CD4-positive, CD25-positive, alpha-beta regulatory T cell (primary cell): Measurements from ENCODE around the gene NBPF9. TPM values are rescaled to one million over a fixed set of nuclear protein-coding genes. Genes with fewer than 3 reads are reported as not detected.
"Not testable (repeated sequence)": the region's sequence is repeated elsewhere in the genome, so short reads cannot be mapped to it uniquely, and the experiment has no call there.

Experiments
- ATAC-seq, 2 donors: fragments of 150-1000 bp; cut with Tn5 transposase; one replicate each; pipeline ENCODE4 v1.10.0; 2021; ENCODE audit warnings: low read depth in 2 of 2, moderate number of reproducible peaks in 2 of 2, moderate library complexity in 1 of 2
- DNase-seq, 3 donors: peaks; one replicate each; pipeline versions ENCODE4 v3.0.0 to v3.0.0-alpha.2; 2012 to 2022; ENCODE audit warnings: mixed read lengths in 1 of 3
- H3K27ac ChIP-seq: one replicate; pipeline ENCODE4 v1.7.0; 2013; ENCODE audit warnings: mild to moderate bottlenecking, low read length; ENCODE audit not compliant: insufficient read depth, poor library complexity, severe bottlenecking
- H3K27me3 ChIP-seq: one replicate; pipeline ENCODE4 v1.7.0; 2013; ENCODE audit warnings: low read length; ENCODE audit not compliant: control insufficient read depth, insufficient read depth
- H3K36me3 ChIP-seq: one replicate; pipeline ENCODE4 v1.7.0; 2013; ENCODE audit warnings: mild to moderate bottlenecking, low read length, moderate library complexity; ENCODE audit not compliant: control insufficient read depth, insufficient read depth
- H3K4me1 ChIP-seq: 2 replicates; pipeline ENCODE4 v1.7.0; 2013; ENCODE audit warnings: mild to moderate bottlenecking, low read length; ENCODE audit not compliant: insufficient read depth, control insufficient read depth, poor library complexity, severe bottlenecking
- H3K4me3 ChIP-seq: one replicate; pipeline ENCODE4 v1.7.0; 2013; ENCODE audit warnings: low read depth, mild to moderate bottlenecking, low read length, moderate library complexity
- H3K9me3 ChIP-seq, 2 experiments: 1 replicate in 1 of 2; 2 replicates in 1 of 2; pipeline ENCODE4 v1.7.0; 2013; ENCODE audit warnings: low read length in 2 of 2, mild to moderate bottlenecking in 1 of 2, moderate library complexity in 1 of 2; ENCODE audit not compliant: control insufficient read depth in 2 of 2
- H3K27ac Mint-ChIP-seq, 3 donors: one replicate each; pipeline ENCODE4 v1.8.0; 2020 to 2022; ENCODE audit warnings: mild to moderate bottlenecking in 3 of 3, mixed read lengths in 3 of 3, moderate library complexity in 2 of 3
- H3K27me3 Mint-ChIP-seq: one replicate; pipeline ENCODE4 v1.8.0; 2022; ENCODE audit warnings: mild to moderate bottlenecking, mixed read lengths
- H3K36me3 Mint-ChIP-seq: one replicate; pipeline ENCODE4 v1.8.0; 2020; ENCODE audit warnings: mixed read lengths
- H3K4me1 Mint-ChIP-seq, 4 donors: one replicate each; pipeline ENCODE4 v1.8.0; 2020 to 2022; ENCODE audit warnings: mixed read lengths in 4 of 4, mild to moderate bottlenecking in 1 of 4
- H3K4me3 Mint-ChIP-seq, 4 donors: one replicate each; pipeline ENCODE4 v1.8.0; 2020 to 2022; ENCODE audit warnings: mild to moderate bottlenecking in 4 of 4, mixed read lengths in 4 of 4, moderate library complexity in 3 of 4
- H3K9me3 Mint-ChIP-seq, 7 donors: one replicate each; pipeline ENCODE4 v1.8.0; 2020 to 2022; ENCODE audit warnings: mixed read lengths in 7 of 7, mild to moderate bottlenecking in 3 of 7, moderate library complexity in 2 of 7
- polyA plus RNA-seq, 4 donors: library from polyadenylated mRNA; unstranded; fragments of 300-500 nt; fragmentation: Illumina TruSeq; gene quantifications; one replicate each; pipeline ENCODE4 v1.2.3, GENCODE V29; 2021
- total RNA-seq: library from RNA; stranded (reverse); gene quantifications from one replicate; pipeline ENCODE4 v1.2.3, GENCODE V29; 2022

The NBPF9 gene
- total and polyA plus RNA-seq, 5 donors from 2014 or later = 2.7 to 51.0 (median 4.9) TPM

DNA sequence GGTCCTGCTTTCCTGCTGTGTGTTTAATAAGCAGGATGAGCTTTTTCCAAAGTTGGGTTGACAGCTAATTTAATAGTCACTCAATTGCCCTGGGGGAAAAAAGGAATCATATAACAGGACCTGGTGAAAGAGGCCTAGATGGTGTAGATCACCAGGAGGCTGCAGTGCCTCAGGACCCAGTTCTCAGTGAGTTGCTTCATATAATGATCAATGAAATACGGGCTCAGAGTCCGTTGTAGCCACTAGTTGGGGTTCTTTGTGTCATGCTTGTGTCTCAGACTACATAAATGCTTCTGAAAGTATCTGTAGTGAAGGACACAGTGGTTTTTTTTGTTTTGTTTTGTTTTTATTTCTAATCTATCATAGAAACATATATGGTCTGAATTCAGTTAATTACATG, 94.6 kb downstream of the NBPF9 start:
- not testable (repeated sequence) for H3K27me3 ChIP-seq, H3K36me3 ChIP-seq, H3K4me1 ChIP-seq, H3K4me3 ChIP-seq, H3K4me3 Mint-ChIP-seq, H3K36me3 Mint-ChIP-seq, DNase-seq, H3K27ac ChIP-seq, H3K4me1 Mint-ChIP-seq, H3K9me3 Mint-ChIP-seq, H3K9me3 ChIP-seq, H3K27me3 Mint-ChIP-seq, ATAC-seq, H3K27ac Mint-ChIP-seq

- H3K27ac Mint-ChIP-seq, H3K27me3 Mint-ChIP-seq, DNase-seq, H3K36me3 ChIP-seq, H3K9me3 Mint-ChIP-seq, H3K4me3 ChIP-seq, H3K27ac ChIP-seq, H3K9me3 ChIP-seq, H3K27me3 ChIP-seq, H3K4me1 ChIP-seq, H3K36me3 Mint-ChIP-seq, H3K4me1 Mint-ChIP-seq, H3K4me3 Mint-ChIP-seq, ATAC-seq: not testable (repeated sequence)
These were observed 95.0 kb downstream of the NBPF9 start for GRCh38 chr1:149008326-149008725.
